AG20443 (cell line): ENCODE measurements around the gene MATR3.
"Not testable (repeated sequence)": the region's sequence is repeated elsewhere in the genome, so short reads cannot be mapped to it uniquely, and the experiment has no call there.

Experiments used
- DNase-seq: peaks from one replicate; pipeline ENCODE4 v3.0.0; 2012; ENCODE audit warnings: low spot score, mixed read lengths

MATR3 gene, protein sequence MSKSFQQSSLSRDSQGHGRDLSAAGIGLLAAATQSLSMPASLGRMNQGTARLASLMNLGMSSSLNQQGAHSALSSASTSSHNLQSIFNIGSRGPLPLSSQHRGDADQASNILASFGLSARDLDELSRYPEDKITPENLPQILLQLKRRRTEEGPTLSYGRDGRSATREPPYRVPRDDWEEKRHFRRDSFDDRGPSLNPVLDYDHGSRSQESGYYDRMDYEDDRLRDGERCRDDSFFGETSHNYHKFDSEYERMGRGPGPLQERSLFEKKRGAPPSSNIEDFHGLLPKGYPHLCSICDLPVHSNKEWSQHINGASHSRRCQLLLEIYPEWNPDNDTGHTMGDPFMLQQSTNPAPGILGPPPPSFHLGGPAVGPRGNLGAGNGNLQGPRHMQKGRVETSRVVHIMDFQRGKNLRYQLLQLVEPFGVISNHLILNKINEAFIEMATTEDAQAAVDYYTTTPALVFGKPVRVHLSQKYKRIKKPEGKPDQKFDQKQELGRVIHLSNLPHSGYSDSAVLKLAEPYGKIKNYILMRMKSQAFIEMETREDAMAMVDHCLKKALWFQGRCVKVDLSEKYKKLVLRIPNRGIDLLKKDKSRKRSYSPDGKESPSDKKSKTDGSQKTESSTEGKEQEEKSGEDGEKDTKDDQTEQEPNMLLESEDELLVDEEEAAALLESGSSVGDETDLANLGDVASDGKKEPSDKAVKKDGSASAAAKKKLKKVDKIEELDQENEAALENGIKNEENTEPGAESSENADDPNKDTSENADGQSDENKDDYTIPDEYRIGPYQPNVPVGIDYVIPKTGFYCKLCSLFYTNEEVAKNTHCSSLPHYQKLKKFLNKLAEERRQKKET

DNA sequence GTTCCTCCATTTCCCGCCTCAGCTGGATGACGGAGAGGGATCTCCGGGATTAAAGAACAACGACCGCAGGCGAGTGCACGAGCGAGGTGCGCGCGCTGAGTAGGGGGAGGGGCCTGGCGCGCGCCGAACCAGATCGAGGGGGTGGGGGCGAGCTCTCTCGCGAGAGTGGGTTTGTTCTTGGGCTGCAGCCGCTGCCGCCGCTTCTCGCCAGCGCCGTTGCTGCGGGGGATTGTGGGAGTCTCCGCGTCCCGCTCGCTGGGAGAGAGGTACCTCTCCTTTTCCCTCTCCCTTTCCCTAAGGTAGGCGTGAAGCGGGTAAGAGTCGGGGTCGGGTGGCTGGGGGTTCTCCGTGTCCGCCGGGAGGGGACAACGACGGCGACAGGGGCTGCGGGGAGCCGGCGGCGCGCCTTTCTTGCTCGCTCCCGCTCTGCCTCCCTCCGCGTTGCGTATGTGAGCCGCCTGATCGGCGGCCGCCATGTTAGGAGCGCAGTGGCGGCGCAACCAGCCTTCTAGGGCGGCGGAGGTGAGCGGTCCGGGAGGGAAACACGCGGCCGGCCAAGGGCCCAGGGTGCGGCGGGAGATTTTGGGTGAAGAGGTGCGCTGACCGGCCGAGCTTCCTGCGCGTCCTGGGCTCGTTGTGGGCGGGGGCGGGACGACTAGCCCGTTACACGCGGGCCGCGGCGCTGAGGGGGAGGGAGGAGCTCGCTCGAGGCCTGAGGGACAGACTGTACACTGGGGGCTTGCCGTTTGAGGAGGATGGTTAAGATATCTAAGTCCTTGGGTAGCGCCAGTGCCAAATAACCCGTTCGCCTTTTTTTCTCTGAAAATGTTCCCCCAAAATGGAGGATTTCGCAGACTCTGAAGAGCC is at the start of gene MATR3:
Gene MATR3 (plus strand): TSS at position 234 of the 867 bp plus-strand sequence. CDS start 13,676 bp downstream, outside the sequence.
- peak; percentile 99 for DNase-seq

DNA sequence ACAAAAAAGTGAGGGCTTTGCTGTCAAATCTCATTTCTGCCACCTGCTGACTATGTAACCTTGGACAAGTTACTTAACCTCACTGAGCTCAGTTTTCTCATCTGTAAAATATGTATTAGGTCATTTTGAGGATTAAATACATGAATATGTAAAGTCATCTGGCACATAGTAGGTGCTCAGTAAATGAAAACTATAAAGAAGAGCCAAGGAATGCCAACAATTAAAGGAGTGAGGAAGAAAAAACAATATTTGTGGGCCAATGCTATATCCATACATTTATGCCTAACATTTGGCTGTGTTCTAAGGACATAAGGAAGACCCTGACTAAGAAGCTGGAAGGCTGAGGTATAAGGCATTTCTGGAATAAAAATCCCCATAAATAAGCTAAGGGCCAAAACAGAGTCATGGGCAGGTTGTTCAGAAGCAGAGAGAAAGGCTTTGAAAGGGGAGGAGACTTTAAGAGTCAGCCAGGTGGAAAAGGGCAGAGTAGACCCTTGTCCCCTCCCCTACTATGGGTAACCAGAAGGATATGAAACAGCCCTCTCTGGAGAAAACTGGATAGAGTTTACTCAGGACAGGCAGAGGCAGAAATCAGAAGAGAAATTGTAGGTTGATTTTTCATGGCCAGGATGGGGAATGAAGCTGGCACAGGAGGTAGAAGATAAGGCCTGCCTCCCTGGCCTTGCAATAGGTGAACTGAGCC is 47.8 kb upstream of the MATR3 start:
- no peak for DNase-seq

DNA sequence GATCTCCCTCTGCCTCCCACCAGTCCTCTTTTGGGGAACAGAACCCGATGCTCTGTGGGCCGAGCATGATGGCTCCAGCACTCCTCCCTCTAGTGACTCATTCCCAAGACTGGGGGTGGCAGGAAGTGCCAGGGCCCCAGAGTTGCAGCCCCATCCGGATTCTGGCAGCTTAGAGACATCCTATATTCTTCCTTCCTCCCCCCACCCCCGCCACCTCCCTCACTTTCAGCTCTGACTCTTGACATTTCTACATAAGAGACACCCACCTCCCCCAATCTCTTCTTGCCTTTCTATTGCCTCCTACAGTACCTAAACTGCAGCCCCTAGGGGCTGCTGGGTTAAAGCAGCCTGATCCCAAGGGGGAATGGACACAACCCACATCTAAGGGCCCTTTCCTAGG is 47.1 kb upstream of the MATR3 start:
- peak; percentile 79 for DNase-seq

DNA sequence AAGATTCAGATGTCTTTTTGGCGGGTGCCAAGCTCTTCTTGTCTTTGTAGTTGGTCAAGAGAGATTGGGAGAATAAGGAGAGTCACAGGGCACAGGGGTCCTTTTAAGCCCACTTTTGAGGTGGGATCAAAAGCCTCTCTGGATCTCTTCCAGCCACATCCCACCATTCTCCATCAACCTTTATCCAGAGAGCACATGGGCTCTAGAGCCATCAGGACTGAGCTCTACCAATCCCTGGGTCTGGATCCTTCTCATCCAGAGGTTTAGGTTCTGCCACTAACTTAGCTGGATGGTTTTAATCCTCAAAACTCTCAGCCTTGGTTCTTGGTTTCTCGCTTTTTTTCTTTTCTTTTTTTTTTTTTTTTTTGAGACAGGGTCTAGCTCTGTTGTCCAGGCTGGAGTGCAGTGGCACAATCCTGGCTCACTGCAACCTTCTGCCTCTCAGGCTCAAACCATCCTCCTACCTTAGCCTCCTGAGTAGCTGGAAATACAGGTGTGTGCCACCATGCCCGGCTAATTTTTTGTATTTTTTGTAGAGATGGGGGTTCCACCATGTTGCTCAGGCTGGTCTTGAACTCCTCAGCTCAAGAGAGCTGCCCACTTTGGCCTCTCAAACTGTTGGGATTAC is 44.6 kb upstream of the MATR3 start:
- no peak for DNase-seq

DNA sequence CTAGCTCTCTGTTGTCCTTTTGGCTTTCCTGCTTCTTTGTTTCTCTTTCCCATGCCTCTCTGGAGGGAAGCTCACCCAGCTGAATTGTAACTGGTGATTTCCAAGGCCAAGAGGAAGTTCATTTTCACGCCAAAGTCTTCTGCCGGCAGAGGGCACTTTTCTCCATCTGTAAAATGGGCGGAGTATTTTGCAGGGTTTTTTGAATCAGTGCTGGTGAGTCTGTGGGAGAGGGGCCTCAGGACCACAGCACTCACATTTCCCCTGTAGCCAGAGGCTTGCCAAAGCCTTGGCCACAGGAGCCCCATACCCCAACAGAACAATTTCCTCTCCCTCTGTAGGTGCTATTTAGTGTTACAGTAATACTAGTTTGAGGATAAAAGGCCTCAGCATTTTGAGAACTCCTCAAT is 42.3 kb upstream of the MATR3 start:
- DNase-seq = no peak

DNA sequence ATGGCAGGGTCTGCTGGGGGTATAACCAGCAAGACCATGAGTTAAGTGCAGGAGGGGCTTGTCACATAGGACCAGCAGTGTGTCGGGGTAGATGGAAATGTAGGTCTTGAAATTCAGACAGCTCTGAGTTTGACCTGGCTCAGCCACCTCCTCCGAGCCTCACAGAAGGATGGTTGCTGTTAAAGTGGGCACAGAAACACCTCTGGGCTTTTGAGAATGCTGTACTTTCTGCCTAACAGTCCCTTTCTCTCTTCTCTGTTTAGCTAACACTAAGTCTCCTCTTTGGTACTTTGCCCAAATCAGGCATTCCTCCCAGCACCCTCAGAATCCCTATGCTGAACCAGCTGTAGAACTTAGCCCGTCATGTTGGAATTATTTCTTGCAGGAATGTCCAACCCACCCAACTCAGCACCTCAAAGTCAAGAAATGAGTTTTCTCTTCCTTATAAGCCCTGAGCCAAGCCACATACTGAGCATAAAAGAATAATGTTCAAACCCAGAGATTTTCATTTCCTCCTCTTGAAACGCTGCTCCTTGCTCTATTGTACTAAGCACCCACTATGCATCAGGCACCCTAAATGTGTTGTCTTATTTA is 41.7 kb upstream of the MATR3 start:
- no peak for DNase-seq

DNA sequence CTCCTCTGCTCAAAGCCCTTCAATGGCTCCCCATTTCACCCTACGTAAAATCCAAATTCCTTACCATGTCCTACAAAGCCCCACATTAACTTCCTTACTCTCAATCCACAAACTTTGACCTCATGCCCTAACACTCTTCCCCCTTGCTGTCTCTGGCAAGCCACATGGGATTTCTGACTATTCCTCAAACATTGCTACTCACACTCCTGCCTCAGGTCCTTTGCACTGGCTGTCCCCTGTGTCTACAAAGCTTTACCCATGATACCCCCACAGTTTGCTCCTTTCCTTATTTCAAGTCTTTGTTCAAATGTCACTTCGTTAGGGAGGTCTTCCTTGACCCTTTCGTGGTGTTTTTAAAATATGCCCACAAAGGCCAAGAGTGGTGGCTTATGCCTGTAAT is 40.4 kb upstream of the MATR3 start:
- no peak for DNase-seq

DNA sequence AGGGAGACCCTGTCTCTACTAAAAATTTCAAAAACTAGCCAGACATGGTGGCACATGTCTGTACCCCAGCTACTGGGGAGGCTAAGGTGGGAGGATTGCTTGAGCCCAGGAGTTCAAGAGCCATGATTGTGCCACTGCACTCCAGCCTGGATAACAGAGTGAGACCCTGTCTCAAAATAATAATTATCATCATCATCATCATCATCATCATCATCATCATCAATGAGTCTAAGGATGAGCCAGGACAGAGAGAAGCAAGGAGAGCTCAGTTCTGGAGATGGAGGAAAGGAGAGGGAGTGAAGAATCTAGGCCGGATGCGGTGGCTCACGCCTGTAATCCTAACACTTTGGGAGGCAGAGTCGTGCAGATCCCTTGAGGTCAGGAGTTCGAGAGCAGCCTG is 36.7 kb upstream of the MATR3 start:
- no peak for DNase-seq

DNA sequence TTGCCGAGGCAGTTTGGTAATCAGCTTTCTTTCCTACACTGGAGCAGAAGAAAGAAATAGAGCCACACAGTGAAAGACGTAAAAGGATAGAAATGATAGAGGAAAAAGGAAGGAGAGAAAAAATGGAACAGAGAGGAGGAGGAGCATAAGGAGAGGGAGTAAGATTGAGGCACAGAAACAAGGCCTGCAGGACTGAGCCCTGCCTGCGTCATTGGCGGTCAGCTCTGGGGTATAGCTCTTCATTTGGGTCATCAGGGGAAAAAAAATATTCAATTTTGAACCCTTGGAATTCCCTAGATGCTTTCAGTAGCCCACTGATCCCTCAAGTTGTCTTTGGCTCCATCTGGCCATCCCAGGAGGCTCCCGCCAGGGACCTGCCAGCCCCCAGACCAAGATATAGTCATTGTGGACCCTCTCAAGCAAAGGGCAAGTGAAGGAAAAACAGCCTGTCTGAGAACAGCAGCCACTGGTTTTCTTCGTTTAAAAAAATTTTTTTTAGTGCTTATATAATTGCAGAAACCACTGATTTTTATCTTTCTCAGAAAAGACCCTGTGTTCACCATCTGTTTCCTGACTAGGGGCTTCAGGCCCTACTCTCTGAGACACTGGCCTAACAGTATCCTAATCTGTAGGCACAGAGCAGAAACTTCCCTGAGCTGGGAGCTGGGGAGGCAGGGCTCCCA is 31.3 kb upstream of the MATR3 start:
- no peak for DNase-seq

DNA sequence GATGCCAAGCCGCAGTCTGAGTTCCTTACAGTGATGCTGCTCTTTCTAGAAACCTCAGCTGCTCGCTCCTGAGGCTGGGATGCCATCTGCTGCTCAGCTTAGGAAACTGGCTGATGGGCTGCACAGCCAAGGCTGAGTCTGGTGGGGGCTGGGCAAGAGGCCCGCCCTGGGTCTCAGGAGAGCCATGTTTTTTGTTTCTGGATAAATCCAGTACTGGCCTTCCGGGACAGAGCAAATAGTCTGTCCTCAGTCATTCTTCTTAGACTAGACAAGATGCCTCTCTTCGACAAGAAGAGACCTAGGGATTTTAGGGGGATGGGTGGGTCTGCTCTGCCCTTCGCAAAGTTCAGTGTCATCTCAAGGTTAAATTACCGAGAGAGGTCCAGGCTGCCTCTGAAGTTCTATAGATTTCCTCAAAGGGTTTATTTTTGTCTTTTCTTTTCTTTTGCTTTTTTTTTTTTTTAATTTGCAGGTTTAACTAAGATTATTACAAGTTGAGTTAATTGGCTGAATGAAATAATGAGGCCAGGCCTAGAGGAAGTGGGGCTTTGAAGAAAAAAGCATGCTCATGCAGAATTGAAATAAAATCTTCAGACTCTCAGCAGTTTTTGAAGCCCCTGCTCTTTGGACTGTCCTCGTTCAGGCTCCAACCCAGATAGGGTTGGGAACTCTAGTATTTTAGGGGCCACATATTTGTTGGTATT is 30.6 kb upstream of the MATR3 start:
- DNase-seq = peak; percentile 95

DNA sequence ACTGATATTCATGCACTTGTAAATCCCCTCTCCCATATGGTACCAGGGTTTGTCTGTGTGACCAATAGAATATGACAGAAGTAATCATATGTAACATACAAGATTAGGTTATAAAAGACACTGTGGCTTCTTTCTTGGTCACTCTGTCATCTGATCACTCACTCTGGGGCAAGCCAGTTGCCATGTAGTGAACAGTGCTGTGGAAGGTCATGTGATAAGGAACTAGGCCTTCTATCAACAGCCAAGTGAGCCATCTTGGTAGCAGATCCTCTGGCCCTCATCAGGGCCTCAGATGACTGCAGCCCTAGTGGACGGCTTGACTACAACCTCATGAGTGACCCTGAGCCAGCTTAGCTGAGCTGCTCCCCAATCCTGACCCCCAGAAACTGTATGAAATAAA is 30.0 kb upstream of the MATR3 start:
- DNase-seq = no peak

DNA sequence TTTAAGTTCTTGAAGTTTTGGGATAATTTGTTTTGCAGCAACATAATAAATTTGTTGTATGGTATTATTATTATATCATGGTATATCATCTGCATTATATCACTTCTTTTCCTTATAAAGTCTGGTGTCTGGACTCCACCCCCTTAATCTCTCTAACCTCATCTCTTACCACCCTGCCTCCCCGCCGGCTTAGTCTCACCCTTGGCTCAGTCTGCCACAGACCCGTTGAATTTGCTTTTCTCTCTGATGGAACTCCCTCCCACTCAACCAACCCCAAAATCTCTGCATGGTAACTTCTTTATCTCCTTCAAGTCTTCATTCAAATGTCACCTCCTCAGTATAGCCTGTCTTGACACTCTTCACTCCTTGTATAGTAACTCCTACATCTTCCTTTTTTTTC is 29.6 kb upstream of the MATR3 start:
- no peak for DNase-seq

DNA sequence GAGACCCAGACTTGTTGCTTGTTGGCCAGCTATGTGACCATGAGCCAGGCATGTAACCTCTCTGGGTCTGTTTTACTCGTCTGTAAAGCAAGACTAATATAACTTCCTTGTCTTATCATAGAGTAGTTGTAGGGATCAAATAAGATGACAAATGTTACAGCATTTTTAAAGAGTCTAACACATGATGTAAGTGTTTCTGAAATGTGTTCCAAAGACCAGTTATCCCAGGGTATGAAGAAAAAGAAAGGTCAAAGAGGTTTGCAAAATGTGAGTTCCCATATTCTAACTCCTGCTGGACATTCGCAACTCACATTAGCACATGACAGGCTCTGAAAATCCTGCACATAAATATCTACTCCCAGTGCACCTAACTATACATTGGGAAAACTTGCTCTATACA is 28.5 kb upstream of the MATR3 start:
- DNase-seq = no peak

DNA sequence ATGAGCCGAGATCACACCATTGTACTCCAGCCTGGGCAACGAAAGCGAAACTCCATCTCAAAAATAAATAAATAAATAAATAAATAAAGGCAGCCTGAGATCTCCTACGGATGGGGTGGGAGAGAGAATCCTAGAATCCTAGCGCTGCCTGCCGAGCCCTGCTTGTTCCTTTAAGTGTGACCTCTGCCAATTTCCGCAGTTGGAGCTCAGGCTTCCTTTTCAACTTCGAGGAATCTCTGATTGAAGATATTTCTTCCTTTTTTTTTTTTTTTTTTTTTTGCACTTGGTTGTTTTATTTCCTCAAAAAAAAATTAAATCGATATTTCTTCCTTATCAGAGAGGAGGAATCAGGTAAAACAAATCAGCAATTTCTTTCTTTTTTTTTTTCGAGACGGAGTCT is 27.3 kb upstream of the MATR3 start:
- no peak for DNase-seq

DNA sequence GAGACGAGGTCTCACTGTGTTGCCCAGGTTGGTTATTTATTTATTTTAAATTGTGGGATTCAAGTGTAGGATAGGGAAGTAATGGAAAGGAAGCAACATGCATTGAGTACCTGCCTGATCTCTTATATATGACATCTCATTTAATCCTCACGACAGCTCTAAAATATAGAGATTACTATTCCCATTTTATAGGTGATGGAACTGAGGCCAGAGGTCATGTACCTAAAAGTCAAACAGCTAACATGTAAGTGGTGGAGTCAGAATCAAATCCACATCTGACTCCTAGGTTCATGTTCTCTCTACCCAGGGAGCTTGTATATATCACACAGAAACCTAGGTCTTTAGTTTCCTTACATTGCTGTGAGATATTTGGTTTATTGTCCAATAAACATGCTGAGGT is 26.1 kb upstream of the MATR3 start:
- DNase-seq = no peak

DNA sequence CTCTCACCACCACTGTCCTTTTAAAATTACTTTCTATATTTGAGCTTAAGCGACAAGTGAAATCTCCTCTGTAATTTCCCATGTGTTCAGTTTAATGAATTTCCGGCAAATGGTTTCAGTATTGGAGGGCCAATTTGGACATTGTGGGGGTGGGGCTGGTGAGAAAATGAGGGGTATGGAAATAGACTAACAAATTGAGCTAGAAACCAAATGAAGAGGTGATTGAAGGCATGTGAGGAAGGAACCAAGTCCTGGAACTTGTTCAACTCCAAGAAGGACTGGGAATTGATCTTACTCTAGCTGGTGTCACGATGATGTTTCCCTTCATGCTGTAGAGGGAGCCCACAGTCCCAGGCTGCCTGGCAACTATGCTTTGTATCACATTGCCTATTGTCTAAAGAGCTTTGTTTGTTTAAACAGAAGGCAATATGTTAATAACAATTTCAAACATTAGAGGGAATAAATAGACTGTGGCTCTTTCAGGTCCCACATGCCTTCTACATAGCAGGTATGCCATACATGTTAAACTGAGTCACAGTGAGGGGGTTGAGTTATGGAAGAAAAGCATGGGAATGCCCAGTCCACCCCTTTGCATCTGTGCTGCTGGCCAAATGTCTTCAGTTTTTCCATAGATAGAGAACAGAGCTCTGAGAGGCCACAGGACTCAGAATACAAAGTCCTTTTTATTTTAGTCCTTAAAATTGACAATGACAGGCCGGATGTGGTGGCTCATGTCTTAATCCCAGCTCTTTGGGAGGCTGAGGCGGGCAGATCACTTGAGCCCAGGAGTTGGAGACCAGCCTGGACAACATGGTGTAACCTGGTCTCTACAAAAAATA is 25.0 kb upstream of the MATR3 start:
- no peak for DNase-seq

DNA sequence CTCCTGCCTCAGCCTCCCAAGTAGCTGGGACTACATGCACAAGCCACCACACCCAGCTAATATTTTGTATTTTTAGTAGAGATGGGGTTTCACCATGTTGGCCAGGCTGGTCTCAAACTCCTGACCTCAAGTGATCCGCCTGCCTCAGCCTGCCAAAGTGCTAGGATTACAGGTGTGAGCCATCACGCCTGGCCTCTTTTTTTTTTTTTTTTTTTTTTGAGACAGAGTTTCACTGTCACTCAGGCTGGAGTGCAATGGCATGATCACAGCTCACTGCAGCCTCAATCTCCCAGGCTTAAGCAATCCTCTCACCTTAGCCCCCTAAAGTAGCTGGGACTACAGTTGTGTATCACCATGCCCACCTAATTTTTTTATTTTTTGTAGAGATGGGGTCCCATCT is 22.8 kb upstream of the MATR3 start:
- DNase-seq = not testable (repeated sequence)

DNA sequence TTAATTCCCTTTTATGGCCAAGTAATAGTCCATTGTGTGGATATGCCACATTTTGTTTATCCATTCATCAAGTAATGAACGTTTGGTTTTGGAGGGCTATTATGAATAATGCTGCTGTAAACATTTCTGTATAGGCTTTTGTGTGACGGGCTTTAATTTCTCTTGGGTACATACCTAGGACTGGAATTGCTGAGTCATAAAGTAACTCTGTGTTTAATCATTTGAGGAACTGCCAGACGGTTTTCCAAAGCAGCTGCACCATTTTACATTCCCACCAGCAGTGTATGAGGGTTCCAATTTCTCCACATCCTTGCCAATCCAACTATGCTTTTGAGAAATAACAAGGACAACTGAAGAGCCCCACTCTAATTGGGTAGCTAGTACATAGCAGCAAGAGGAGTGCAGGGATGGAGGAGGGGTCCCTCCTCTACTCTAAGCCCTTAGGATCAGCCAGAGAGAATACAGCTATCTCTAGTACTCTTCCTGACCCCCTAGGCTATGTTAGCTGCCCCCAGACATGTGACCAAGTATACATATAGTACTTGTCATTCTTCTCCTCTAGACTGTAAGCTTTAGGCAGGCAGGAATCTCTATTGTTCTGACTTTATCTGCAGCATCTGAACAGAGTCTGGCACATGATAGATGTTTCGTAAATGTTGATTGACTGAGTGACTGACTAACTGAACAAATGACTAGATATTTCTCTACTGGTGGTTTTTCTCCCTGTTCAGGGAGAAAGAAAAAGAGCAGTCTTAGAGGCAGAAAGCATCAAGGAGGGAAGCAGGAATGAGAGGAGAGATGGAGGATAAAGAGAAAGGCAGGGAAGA is 22.1 kb upstream of the MATR3 start:
- DNase-seq = no peak
